WTC11 (cell line): ENCODE measurements around the gene GPR12. TPM values are rescaled to one million over a fixed set of nuclear protein-coding genes. Genes with fewer than 3 reads are reported as not detected.

ENCODE experiments used
- ATAC-seq: fragments of 200-7000 bp; cut with Tn5 transposase; 2 replicates; pipeline ENCODE4 v1.10.0; 2021; ENCODE audit warnings: mild to moderate bottlenecking, moderate library complexity
- CTCF ChIA-PET: fragments of 300-600 bp; sonication (Branson Sonifier 250); formaldehyde crosslinking; loops from one replicate; lab custom pipeline; 2021; ENCODE audit warnings: antibody characterized with exemption; lab: Charles Lee
- POLR2A ChIA-PET: fragments of 350-600 bp; sonication (Branson Sonifier 250); formaldehyde crosslinking; loops from one replicate; lab custom pipeline; 2021; ENCODE audit warnings: antibody characterized with exemption; lab: Charles Lee
- DNase-seq: peaks from one replicate; pipeline ENCODE4 v3.0.0; 2021; ENCODE audit warnings: low spot score
- H3K27ac Mint-ChIP-seq: 2 replicates; pipeline ENCODE4 v1.8.0; 2021; ENCODE audit warnings: mixed read lengths
- H3K27me3 Mint-ChIP-seq: 2 replicates; pipeline ENCODE4 v1.8.0; 2021; ENCODE audit warnings: low read depth, mild to moderate bottlenecking, moderate library complexity, mixed read lengths
- H3K36me3 Mint-ChIP-seq: 2 replicates; pipeline ENCODE4 v1.8.0; 2021; ENCODE audit warnings: mixed read lengths
- H3K4me1 Mint-ChIP-seq: 2 replicates; pipeline ENCODE4 v1.8.0; 2022; ENCODE audit warnings: mixed read lengths
- H3K4me3 Mint-ChIP-seq: 2 replicates; pipeline ENCODE4 v1.8.0; 2021; ENCODE audit warnings: mild to moderate bottlenecking, moderate library complexity, mixed read lengths
- H3K9me3 Mint-ChIP-seq: 2 replicates; pipeline ENCODE4 v1.8.0; 2021; ENCODE audit warnings: mixed read lengths
- CDX4 ChIP-seq: fragments of 250-450 bp; sonication (Bioruptor Pico); IDR thresholded peaks from 2 replicates; pipeline ENCODE4 v1.9.0; 2021; ENCODE audit warnings: moderate library complexity, mild to moderate bottlenecking, inconsistent platforms, borderline replicate concordance
- CREM ChIP-seq: sonication (generic); formaldehyde crosslinking; IDR thresholded peaks from 2 replicates; pipeline ENCODE4 v1.8.1; 2022; ENCODE audit warnings: mild to moderate bottlenecking, missing genetic modification reagents, moderate library complexity
- EMX1 ChIP-seq: fragments of 250-450 bp; sonication (Bioruptor Pico); IDR thresholded peaks from 2 replicates; pipeline ENCODE4 v1.8.0; 2021; ENCODE audit warnings: mild to moderate bottlenecking
- ERG ChIP-seq: fragments of 250-450 bp; sonication (Bioruptor Pico); IDR thresholded peaks from 2 replicates; pipeline ENCODE4 v1.8.0; 2021; ENCODE audit warnings: mild to moderate bottlenecking
- ETV6 ChIP-seq: sonication (generic); formaldehyde crosslinking; IDR thresholded peaks from 2 replicates; pipeline ENCODE4 v1.8.1; 2022; ENCODE audit warnings: mild to moderate bottlenecking, missing genetic modification reagents
- FOXJ3 ChIP-seq: sonication (generic); formaldehyde crosslinking; IDR thresholded peaks from 2 replicates; pipeline ENCODE4 v1.9.0; 2021; ENCODE audit warnings: missing genetic modification reagents, mild to moderate bottlenecking, borderline replicate concordance
- GABPB1 ChIP-seq: sonication (generic); formaldehyde crosslinking; IDR thresholded peaks from 2 replicates; pipeline ENCODE4 v1.8.1; 2023; ENCODE audit warnings: mild to moderate bottlenecking, missing genetic modification reagents
- IRF2 ChIP-seq: sonication (generic); formaldehyde crosslinking; IDR thresholded peaks from 2 replicates; pipeline ENCODE4 v1.8.0; 2022; ENCODE audit warnings: low read depth, missing genetic modification reagents, borderline replicate concordance
- KAT7 ChIP-seq: sonication (generic); formaldehyde crosslinking; IDR thresholded peaks from 2 replicates; pipeline ENCODE4 v1.8.1; 2023; ENCODE audit warnings: missing genetic modification reagents, mild to moderate bottlenecking, borderline replicate concordance
- NFATC4 ChIP-seq: fragments of 250-450 bp; sonication (Bioruptor Pico); IDR thresholded peaks from 2 replicates; pipeline ENCODE4 v1.9.0; 2021; ENCODE audit warnings: mild to moderate bottlenecking
- OVOL2 ChIP-seq: fragments of 250-450 bp; sonication (Bioruptor Pico); IDR thresholded peaks from 2 replicates; pipeline ENCODE4 v1.9.0; 2021; ENCODE audit warnings: mild to moderate bottlenecking, borderline replicate concordance
- PRDM15 ChIP-seq: sonication (generic); formaldehyde crosslinking; IDR thresholded peaks from 2 replicates; pipeline ENCODE4 v1.8.0; 2022; ENCODE audit warnings: missing genetic modification reagents
- SP1 ChIP-seq: sonication (generic); formaldehyde crosslinking; conservative IDR thresholded peaks from 2 replicates; pipeline ENCODE4 v1.8.1; 2022; ENCODE audit warnings: missing genetic modification reagents
- TEAD1 ChIP-seq: sonication (generic); formaldehyde crosslinking; IDR thresholded peaks from 2 replicates; pipeline ENCODE4 v1.8.0; 2022; ENCODE audit warnings: mild to moderate bottlenecking, missing genetic modification reagents
- ZNF317 ChIP-seq: sonication (generic); formaldehyde crosslinking; IDR thresholded peaks from 2 replicates; pipeline ENCODE4 v1.8.1; 2023; ENCODE audit warnings: low read depth, mild to moderate bottlenecking, moderate library complexity, missing genetic modification reagents, borderline replicate concordance
- ZNF423 ChIP-seq: fragments of 250-450 bp; sonication (Bioruptor Pico); IDR thresholded peaks from 2 replicates; pipeline ENCODE4 v2.1.2; 2022; ENCODE audit warnings: mild to moderate bottlenecking, moderate library complexity
- ZNF532 ChIP-seq: fragments of 250-450 bp; sonication (Bioruptor Pico); IDR thresholded peaks from 2 replicates; pipeline ENCODE4 v1.9.0; 2021; ENCODE audit warnings: mild to moderate bottlenecking, borderline replicate concordance
- total RNA-seq: library from RNA; stranded (reverse); gene quantifications from 3 replicates; pipeline ENCODE4 v1.2.3, GENCODE V29; 2021
- TF ChIP-seq, protein P1 (sequence below): sonication (generic); formaldehyde crosslinking; IDR thresholded peaks from 2 replicates; pipeline ENCODE4 v1.8.1; 2023; ENCODE audit warnings: mild to moderate bottlenecking, moderate library complexity, missing genetic modification reagents
- TF ChIP-seq, protein P2 (sequence below): sonication (generic); formaldehyde crosslinking; IDR thresholded peaks from 2 replicates; pipeline ENCODE4 v1.8.0; 2023; ENCODE audit warnings: missing genetic modification reagents
- TF ChIP-seq, protein P3 (sequence below): sonication (generic); formaldehyde crosslinking; IDR thresholded peaks from 2 replicates; pipeline ENCODE4 v1.8.1; 2023; ENCODE audit warnings: mild to moderate bottlenecking, missing genetic modification reagents, moderate library complexity

The GPR12 gene
- total RNA-seq, 1 experiment from 2014 or later, result 0.07 TPM

DNA sequence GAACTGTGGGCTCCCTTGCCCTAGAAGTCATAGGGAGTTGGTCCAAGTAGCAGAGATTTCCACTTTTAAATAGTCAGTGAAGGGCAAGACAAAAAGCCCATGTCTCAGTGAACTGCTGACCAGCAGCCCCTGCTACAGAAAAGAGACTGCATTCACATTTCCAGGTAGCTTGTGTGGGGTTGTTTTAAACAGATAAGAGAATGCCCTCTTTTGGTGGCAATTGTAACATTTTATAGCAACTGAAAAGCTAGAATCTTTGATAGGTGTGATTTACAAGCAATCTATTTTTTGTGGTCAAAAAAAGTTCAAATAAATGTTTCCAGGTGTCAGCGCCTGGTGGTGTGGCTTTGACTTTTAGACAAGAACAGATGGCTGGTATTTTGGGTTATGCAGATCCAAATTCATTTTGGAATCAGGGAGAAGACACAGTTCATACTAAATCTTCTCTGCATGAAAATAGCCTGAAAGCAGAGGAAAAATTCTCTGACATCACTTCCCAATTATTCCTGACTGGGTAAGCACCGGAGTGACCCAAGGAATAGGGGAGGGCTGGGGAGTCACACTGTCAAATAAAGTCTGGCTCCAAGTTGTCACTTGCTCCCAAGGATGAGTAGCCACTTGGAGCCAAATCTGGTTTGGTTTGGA is 26.2 kb upstream of the GPR12 start:
- H3K4me1 Mint-ChIP-seq, result peaks cover 36% of the 10 kb centered on the region
- H3K9me3 Mint-ChIP-seq, result peaks cover 10% of the 10 kb centered on the region
- H3K27me3 Mint-ChIP-seq, result no peaks in the 10 kb centered on the region; the same call in none of the 2 replicates
- H3K4me3 Mint-ChIP-seq, result no peak overlapping the region
- DNase-seq (no peak), ATAC-seq (no peak)
- TF ChIP-seq CREM (CRISPR knock-in tag) (no peak), ERG (CRISPR knock-in tag) (no peak), ETV6 (CRISPR knock-in tag) (no peak), ZNF423 (CRISPR knock-in tag) (no peak), GABPB1 (no peak), NFATC4 (CRISPR knock-in tag) (no peak), ZNF532 (no peak), ZNF317 (CRISPR knock-in tag) (no peak), KAT7 (no peak), IRF2 (CRISPR knock-in tag) (no peak), OVOL2 (CRISPR knock-in tag) (no peak)
- TF ChIP-seq, protein P1, sequence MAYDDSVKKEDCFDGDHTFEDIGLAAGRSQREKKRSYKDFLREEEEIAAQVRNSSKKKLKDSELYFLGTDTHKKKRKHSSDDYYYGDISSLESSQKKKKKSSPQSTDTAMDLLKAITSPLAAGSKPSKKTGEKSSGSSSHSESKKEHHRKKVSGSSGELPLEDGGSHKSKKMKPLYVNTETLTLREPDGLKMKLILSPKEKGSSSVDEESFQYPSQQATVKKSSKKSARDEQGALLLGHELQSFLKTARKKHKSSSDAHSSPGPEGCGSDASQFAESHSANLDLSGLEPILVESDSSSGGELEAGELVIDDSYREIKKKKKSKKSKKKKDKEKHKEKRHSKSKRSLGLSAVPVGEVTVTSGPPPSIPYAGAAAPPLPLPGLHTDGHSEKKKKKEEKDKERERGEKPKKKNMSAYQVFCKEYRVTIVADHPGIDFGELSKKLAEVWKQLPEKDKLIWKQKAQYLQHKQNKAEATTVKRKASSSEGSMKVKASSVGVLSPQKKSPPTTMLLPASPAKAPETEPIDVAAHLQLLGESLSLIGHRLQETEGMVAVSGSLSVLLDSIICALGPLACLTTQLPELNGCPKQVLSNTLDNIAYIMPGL (CRISPR knock-in tag), result no peak
- TF ChIP-seq, protein P2, sequence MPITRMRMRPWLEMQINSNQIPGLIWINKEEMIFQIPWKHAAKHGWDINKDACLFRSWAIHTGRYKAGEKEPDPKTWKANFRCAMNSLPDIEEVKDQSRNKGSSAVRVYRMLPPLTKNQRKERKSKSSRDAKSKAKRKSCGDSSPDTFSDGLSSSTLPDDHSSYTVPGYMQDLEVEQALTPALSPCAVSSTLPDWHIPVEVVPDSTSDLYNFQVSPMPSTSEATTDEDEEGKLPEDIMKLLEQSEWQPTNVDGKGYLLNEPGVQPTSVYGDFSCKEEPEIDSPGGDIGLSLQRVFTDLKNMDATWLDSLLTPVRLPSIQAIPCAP (CRISPR knock-in tag), result no peak
- TF ChIP-seq, protein P3, sequence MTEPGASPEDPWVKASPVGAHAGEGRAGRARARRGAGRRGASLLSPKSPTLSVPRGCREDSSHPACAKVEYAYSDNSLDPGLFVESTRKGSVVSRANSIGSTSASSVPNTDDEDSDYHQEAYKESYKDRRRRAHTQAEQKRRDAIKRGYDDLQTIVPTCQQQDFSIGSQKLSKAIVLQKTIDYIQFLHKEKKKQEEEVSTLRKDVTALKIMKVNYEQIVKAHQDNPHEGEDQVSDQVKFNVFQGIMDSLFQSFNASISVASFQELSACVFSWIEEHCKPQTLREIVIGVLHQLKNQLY (CRISPR knock-in tag), result no peak
- ChIA-PET CTCF (interaction anchor here (0.9 to 3.5 kb wide), 2 partner anchors 86 to 602 kb away, joined by 4 to 14 read pairs; no protein-coding TSS in a partner anchor), POLR2A (no interaction called here)
- no peaks in the 10 kb centered on the region for H3K36me3 Mint-ChIP-seq
- no peak overlapping the region for H3K27ac Mint-ChIP-seq

DNA sequence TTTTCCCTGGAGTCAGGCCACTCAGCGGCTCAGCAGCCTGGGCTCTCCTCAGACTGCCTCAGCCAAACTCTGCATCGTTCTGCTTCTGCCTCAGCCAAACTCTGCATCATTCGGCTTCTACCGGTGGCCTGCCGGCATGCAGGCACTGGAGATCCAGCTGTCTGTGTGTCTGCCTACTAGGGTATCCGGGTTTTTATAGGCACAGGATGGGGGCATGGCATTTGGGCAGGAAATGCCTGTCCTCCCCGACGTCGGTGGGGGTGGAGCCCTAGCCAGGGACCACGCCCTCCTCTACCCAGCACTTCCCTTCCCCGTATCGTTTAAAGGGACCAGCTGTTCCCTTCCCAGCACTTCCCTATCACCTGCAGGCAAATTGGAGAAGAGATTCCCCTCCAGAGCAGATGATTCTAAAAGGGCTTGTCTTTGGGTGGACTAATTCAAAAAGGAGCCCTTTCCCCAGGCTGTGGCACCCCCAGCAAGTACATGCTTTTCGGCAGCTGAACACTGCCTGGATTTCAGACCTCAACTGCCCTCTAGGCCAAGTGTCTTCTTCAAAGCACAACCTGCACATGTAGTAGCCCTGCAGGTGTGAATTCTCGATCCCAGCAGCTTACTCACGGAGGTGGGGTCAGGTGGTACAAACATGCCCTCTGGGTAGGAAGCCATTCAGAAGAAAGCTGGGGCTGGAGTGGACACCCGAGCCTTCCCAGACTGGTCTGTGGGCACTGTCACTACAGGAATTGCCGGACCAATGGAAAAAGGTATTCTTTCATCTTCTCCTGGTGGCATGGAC is 25.4 kb upstream of the GPR12 start:
- ChIA-PET CTCF (interaction anchor here (0.9 to 3.5 kb wide), 2 partner anchors 87 to 601 kb away, joined by 4 to 14 read pairs; no protein-coding TSS in a partner anchor), POLR2A (no interaction called here)
- H3K36me3 Mint-ChIP-seq, result no peaks in the 10 kb centered on the region
- ATAC-seq (peak; percentile 89), DNase-seq (peak; percentile 41)
- H3K4me1 Mint-ChIP-seq, result peaks cover 29% of the 10 kb centered on the region
- H3K27me3 Mint-ChIP-seq, result no peaks in the 10 kb centered on the region; the same call in none of the 2 replicates
- no peak overlapping the region for H3K27ac Mint-ChIP-seq
- H3K9me3 Mint-ChIP-seq, result peaks cover 15% of the 10 kb centered on the region
- H3K4me3 Mint-ChIP-seq, result peak overlapping the region; percentile 68
- no peak for TF ChIP-seq TEAD1 (CRISPR knock-in tag)
- TF ChIP-seq EMX1 (CRISPR knock-in tag), result no peak
- TF ChIP-seq FOXJ3, result no peak
- peak; percentile 32; the same call in 1 of the 2 replicates for TF ChIP-seq PRDM15 (CRISPR knock-in tag)
- peak; percentile 30; the same call in 1 of the 2 replicates for TF ChIP-seq SP1 (CRISPR knock-in tag)
- no peak for TF ChIP-seq CDX4 (CRISPR knock-in tag)
